ENCODE results near the gene HES5. TPM values are rescaled to one million over a fixed set of nuclear protein-coding genes. Genes with fewer than 3 reads are reported as not detected.

HES5 gene
- total RNA-seq, 1 experiment from 2014 or later = not detected

- H3K4me1 ChIP-seq (ENCODE audit: insufficient read depth, low read length) = no peaks in the 10 kb centered on the region
- no peak overlapping the region for H2BK20ac ChIP-seq (ENCODE audit: low read depth, low read length, poor library complexity, severe bottlenecking)
- no peaks in the 10 kb centered on the region for H3K36me3 Mint-ChIP-seq (ENCODE audit: insufficient read depth in 1 of 3, low read depth in 3 of 3)
- no CpG with 5 or more reads among the region's 12 CpGs for WGBS (ENCODE audit: extremely low coverage, insufficient read length, low lambda C conversion rate)
- H3K9ac ChIP-seq (ENCODE audit: extremely low read depth, insufficient read length, low read length) = no peak overlapping the region
- no peak overlapping the region for H4K8ac ChIP-seq (replicated peaks; ENCODE audit: insufficient read length, low read depth, low read length)
- no peak overlapping the region for H3K4me3 Mint-ChIP-seq
- H2BK15ac ChIP-seq (ENCODE audit: low read depth, low read length) = no peak overlapping the region
- no peak overlapping the region for H2BK120ac ChIP-seq (ENCODE audit: low read depth, low read length, poor library complexity, severe bottlenecking)
- no peak overlapping the region for H3K18ac ChIP-seq (ENCODE audit: insufficient read length, low read depth, low read length)
- H3K27ac Mint-ChIP-seq = no peak overlapping the region
- no peak overlapping the region for H3K4me2 ChIP-seq (ENCODE audit: insufficient read depth, insufficient read length, low read length)
- no peak overlapping the region for H2BK12ac ChIP-seq (ENCODE audit: insufficient read length, low read depth, low read length)
- no peak overlapping the region for H3K14ac ChIP-seq (ENCODE audit: insufficient read depth, low read length)
- H3K9me3 Mint-ChIP-seq = no peaks in the 10 kb centered on the region
- no peaks in the 10 kb centered on the region for H3K79me1 ChIP-seq (ENCODE audit: insufficient read depth, low read depth, low read length, poor library complexity, severe bottlenecking)
- no peaks in the 10 kb centered on the region for H3K27me3 ChIP-seq (ENCODE audit: insufficient read depth, low read length)
- H3T11ph ChIP-seq (ENCODE audit: low read length) = no peak overlapping the region
- H4K20me1 ChIP-seq (ENCODE audit: control insufficient read depth, insufficient read depth, insufficient read length) = no peaks in the 10 kb centered on the region
- no peak for TF ChIP-seq CTCF (conservative IDR thresholded peaks at IDR 0.05)
- no peak for DNase-seq
- H3K4ac ChIP-seq (ENCODE audit: low read depth, low read length) = no peak overlapping the region
- no peak overlapping the region for H2AFZ ChIP-seq (ENCODE audit: low read length)
- no peak overlapping the region for H3K27ac ChIP-seq (ENCODE audit: insufficient read length, low read depth, low read length)
- H3K9me3 ChIP-seq (ENCODE audit: control insufficient read depth, low read depth, low read length) = no peaks in the 10 kb centered on the region
- no peak overlapping the region for H4K91ac ChIP-seq (ENCODE audit: insufficient read length, low read depth, low read length)
- no peaks in the 10 kb centered on the region for H3K79me2 ChIP-seq (ENCODE audit: insufficient read depth, low read length)
- no peak overlapping the region for H2AK5ac ChIP-seq (ENCODE audit: insufficient read length, low read length)
- 0 out of 4 replicates have a peak, but pooled peaks cover 0 to 3% of the 10 kb centered on the region in 2 experiments for H3K4me1 Mint-ChIP-seq
- H2BK5ac ChIP-seq (ENCODE audit: insufficient read length, low read length) = no peak overlapping the region
- H3K23me2 ChIP-seq (ENCODE audit: insufficient read length, low read depth, low read length, poor library complexity, severe bottlenecking) = no peaks in the 10 kb centered on the region
- H3K27me3 Mint-ChIP-seq (ENCODE audit: low read depth) = peaks cover 28% of the 10 kb centered on the region
- H3K56ac ChIP-seq (ENCODE audit: insufficient read length, low read depth, low read length) = no peak overlapping the region
- no peak overlapping the region for H4K5ac ChIP-seq (ENCODE audit: insufficient read length, low read depth, low read length)
- no peak overlapping the region for H3K23ac ChIP-seq (ENCODE audit: insufficient read length, low read depth, low read length)
Measured at GRCh38 chr1:2495546-2495945, 34.5 kb downstream of the HES5 start.
